Head of caudate nucleus (tissue), 42 donors: ENCODE data around the gene ABL1.

Experiments used
- DNase-seq, 42 donors: peaks; one replicate each; pipeline versions ENCODE4 v3.0.0 to v3.0.0-alpha.2; 2020 to 2021; ENCODE audit warnings: mixed read lengths in 7 of 42
- intact Hi-C: fragments of 100-400 bp; cut with DNase I; formaldehyde crosslinking; loops from one replicate; pipeline ENCODE4 v1.15.0; 2022

The ABL1 gene

GRCh38 chr9:130884111-130884531 is 49.1 kb downstream of the ABL1 start:
- intact Hi-C loops: no loop called here
- no peak for DNase-seq

- peak in 38 of 42 donors; percentile 19 to 78 (median 56) for DNase-seq
- intact Hi-C loops: no loop called here
These were observed 49.8 kb downstream of the ABL1 start for GRCh38 chr9:130884542-130885483.

GRCh38 chr9:130885484-130886375 is 50.7 kb downstream of the ABL1 start:
- DNase-seq: no peak
- intact Hi-C loops: no loop called here

GRCh38 chr9:130886981-130887380 is 51.9 kb downstream of the ABL1 start:
- intact Hi-C loops: no loop called here
- no peak for DNase-seq

- DNase-seq: no peak
- intact Hi-C loops: no loop called here
These were observed 52.6 kb downstream of the ABL1 start for GRCh38 chr9:130887494-130888144.

GRCh38 chr9:130888146-130888885 is 53.3 kb downstream of the ABL1 start:
- no peak for DNase-seq
- intact Hi-C loops: no loop called here

GRCh38 chr9:130890124-130890523 is 55.1 kb downstream of the ABL1 start:
- no peak for DNase-seq
- intact Hi-C loops: no loop called here

- intact Hi-C loops: no loop called here
These were observed 56.0 kb downstream of the ABL1 start for GRCh38 chr9:130890870-130891687.

GRCh38 chr9:130891688-130892476 is 56.8 kb downstream of the ABL1 start:
- intact Hi-C loops: no loop called here
- peak in 41 of 42 donors; percentile 24 to 85 (median 62) for DNase-seq

More at GRCh38 chr9:130890870-130891687, 56.0 kb downstream of the ABL1 start:
- peak in 14 of 42 donors; percentile 19 to 72 (median 38) for DNase-seq

GRCh38 chr9:130892477-130893304 is 57.6 kb downstream of the ABL1 start:
- intact Hi-C loops: no loop called here
- DNase-seq: no peak

- peak in 24 of 42 donors; percentile 21 to 66 (median 47) for DNase-seq
- intact Hi-C loops: no loop called here
These were observed 58.5 kb downstream of the ABL1 start for GRCh38 chr9:130893341-130894101.

GRCh38 chr9:130894546-130894945 is 59.5 kb downstream of the ABL1 start:
- intact Hi-C loops: no loop called here
- DNase-seq: no peak

GRCh38 chr9:130895038-130895437 is 60.0 kb downstream of the ABL1 start:
- no peak for DNase-seq
- intact Hi-C loops: no loop called here

- no peak for DNase-seq
These were observed 60.6 kb downstream of the ABL1 start for GRCh38 chr9:130895481-130896232.

More at GRCh38 chr9:130895481-130896232, 60.6 kb downstream of the ABL1 start:
- intact Hi-C loops: no loop called here
